MCF 10A (cell line): ENCODE results near the gene RNU6-7. TPM values are rescaled to one million over a fixed set of nuclear protein-coding genes. Genes with fewer than 3 reads are reported as not detected.

ENCODE experiments used
- BruUV-seq: library from RNA; stranded (reverse); fragments of 400-500 nt; replicated peaks from 2 replicates; lab custom pipeline; 2021; lab: Mats Ljungman, UMichigan
- CTCF ChIA-PET: fragments of 300-600 bp; sonication (Branson Sonifier 250); formaldehyde crosslinking; extraction: SDS; loops from one replicate; lab custom pipeline; 2021; ENCODE audit warnings: antibody characterized with exemption, inconsistent platforms; lab: Yijun Ruan, JAX
- POLR2A ChIA-PET: fragments of 300-600, 350-650 bp; sonication (Branson Sonifier 250); formaldehyde crosslinking; extraction: SDS; loops from one replicate; lab custom pipeline; 2020; ENCODE audit warnings: antibody characterized with exemption, inconsistent platforms; lab: Yijun Ruan, JAX
- DNase-seq: peaks from one replicate; pipeline ENCODE4 v3.0.0-alpha.2; 2018; ENCODE audit not compliant: unreplicated experiment
- H3K27ac Mint-ChIP-seq: one replicate; pipeline ENCODE4 v1.8.0; 2022; ENCODE audit warnings: mild to moderate bottlenecking, low read depth, mixed read lengths; ENCODE audit not compliant: unreplicated experiment
- H3K27me3 Mint-ChIP-seq: one replicate; pipeline ENCODE4 v1.8.0; 2022; ENCODE audit warnings: mixed read lengths; ENCODE audit not compliant: insufficient read depth, unreplicated experiment
- H3K36me3 Mint-ChIP-seq: one replicate; pipeline ENCODE4 v1.8.0; 2022; ENCODE audit warnings: mild to moderate bottlenecking, moderate library complexity, mixed read lengths; ENCODE audit not compliant: insufficient read depth, unreplicated experiment
- H3K4me1 Mint-ChIP-seq: one replicate; pipeline ENCODE4 v1.8.0; 2022; ENCODE audit warnings: mixed read lengths; ENCODE audit not compliant: insufficient read depth, unreplicated experiment
- H3K4me3 Mint-ChIP-seq: one replicate; pipeline ENCODE4 v1.8.0; 2022; ENCODE audit warnings: mild to moderate bottlenecking, moderate library complexity, mixed read lengths; ENCODE audit not compliant: unreplicated experiment
- H3K9me3 Mint-ChIP-seq: one replicate; pipeline ENCODE4 v1.8.0; 2022; ENCODE audit warnings: mixed read lengths; ENCODE audit not compliant: unreplicated experiment
- intact Hi-C: fragments of 100-400 bp; cut with micrococcal nuclease; formaldehyde crosslinking; loops from 2 replicates; pipeline ENCODE4 v1.14.1; 2022
- total RNA-seq: library from RNA; stranded (reverse); gene quantifications from 2 replicates; pipeline ENCODE4 v1.2.3, GENCODE V29; 2022
- TF ChIP-seq, protein P1 (sequence below): fragments of 200-600 bp; IDR thresholded peaks from one replicate; pipeline ENCODE4 v1.8.0; 2022; ENCODE audit warnings: antibody characterized with exemption, mild to moderate bottlenecking; ENCODE audit not compliant: unreplicated experiment

RNU6-7 gene
- total RNA-seq, 1 experiment from 2014 or later, result not detected

- no peak overlapping the region for H3K4me3 Mint-ChIP-seq
- BruUV-seq, result no TSS peak
- H3K27ac Mint-ChIP-seq, result no peak overlapping the region
- peaks cover 1% of the 10 kb centered on the region for H3K36me3 Mint-ChIP-seq
- H3K27me3 Mint-ChIP-seq, result no peaks in the 10 kb centered on the region
- intact Hi-C loops, result no loop called here
- POLR2A ChIA-PET, result interaction anchor here (1.4 kb wide), 1 partner anchor 168 kb away, joined by 4 read pairs; the partner anchor contains the start of gene ARHGAP5
- H3K4me1 Mint-ChIP-seq, result peaks cover 3% of the 10 kb centered on the region
- DNase-seq, result peak; percentile 18
- H3K9me3 Mint-ChIP-seq, result peaks cover 2% of the 10 kb centered on the region
- TF ChIP-seq, protein P1, sequence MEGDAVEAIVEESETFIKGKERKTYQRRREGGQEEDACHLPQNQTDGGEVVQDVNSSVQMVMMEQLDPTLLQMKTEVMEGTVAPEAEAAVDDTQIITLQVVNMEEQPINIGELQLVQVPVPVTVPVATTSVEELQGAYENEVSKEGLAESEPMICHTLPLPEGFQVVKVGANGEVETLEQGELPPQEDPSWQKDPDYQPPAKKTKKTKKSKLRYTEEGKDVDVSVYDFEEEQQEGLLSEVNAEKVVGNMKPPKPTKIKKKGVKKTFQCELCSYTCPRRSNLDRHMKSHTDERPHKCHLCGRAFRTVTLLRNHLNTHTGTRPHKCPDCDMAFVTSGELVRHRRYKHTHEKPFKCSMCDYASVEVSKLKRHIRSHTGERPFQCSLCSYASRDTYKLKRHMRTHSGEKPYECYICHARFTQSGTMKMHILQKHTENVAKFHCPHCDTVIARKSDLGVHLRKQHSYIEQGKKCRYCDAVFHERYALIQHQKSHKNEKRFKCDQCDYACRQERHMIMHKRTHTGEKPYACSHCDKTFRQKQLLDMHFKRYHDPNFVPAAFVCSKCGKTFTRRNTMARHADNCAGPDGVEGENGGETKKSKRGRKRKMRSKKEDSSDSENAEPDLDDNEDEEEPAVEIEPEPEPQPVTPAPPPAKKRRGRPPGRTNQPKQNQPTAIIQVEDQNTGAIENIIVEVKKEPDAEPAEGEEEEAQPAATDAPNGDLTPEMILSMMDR, result no peak
- CTCF ChIA-PET, result interaction anchor here (0.7 to 1.3 kb wide), 4 partner anchors 10 to 310 kb away, joined by 3 to 4 read pairs (median 3); no protein-coding TSS in a partner anchor
Observed at GRCh38 chr14:32244404-32244803, 42.6 kb downstream of the RNU6-7 start.

DNA sequence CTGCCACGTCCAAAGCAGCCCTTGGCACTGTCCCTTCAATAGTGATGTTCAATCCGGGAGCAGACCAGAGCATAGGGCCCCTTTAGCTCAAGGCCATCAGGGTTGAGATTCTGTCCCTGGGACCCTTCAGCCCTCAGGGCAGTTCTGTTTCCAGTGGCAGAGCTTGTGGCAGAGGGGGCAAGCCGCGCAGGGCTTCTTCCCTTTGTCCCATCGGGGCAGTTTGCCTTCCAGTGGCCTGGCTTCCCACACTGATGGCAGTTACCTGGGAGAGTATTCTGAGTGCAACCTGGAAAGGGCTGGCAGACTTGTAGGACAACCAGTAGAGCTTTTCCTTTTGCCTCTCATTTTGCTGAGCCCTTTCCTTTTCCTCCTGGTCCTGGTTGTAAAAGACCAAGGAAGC is 44.9 kb downstream of the RNU6-7 start:
- H3K4me1 Mint-ChIP-seq, result peaks cover 11% of the 10 kb centered on the region
- ChIA-PET CTCF (interaction anchor here (0.6 to 1.8 kb wide), 5 partner anchors 8 to 312 kb away, joined by 3 to 11 read pairs (median 3); no protein-coding TSS in a partner anchor), POLR2A (no interaction called here)
- H3K9me3 Mint-ChIP-seq, result no peaks in the 10 kb centered on the region
- DNase-seq, result no peak
- TF ChIP-seq, protein P1, result no peak
- no peak overlapping the region for H3K27ac Mint-ChIP-seq
- no peaks in the 10 kb centered on the region for H3K27me3 Mint-ChIP-seq
- H3K36me3 Mint-ChIP-seq, result no peaks in the 10 kb centered on the region
- intact Hi-C loops, result no loop called here
- no peak overlapping the region for H3K4me3 Mint-ChIP-seq
- BruUV-seq, result no TSS peak

GRCh38 chr14:32249371-32249770 is 47.5 kb downstream of the RNU6-7 start:
- TF ChIP-seq, protein P1, result no peak
- Mint-ChIP-seq H3K36me3 (no peaks in the 10 kb centered on the region), H3K27me3 (no peaks in the 10 kb centered on the region), H3K4me1 (peaks cover 11% of the 10 kb centered on the region), H3K9me3 (no peaks in the 10 kb centered on the region), H3K4me3 (no peak overlapping the region), H3K27ac (no peak overlapping the region)
- ChIA-PET CTCF (interaction anchor here (0.6 to 6.4 kb wide), 3 partner anchors 176 to 321 kb away, joined by 3 to 123 read pairs (median 40); no protein-coding TSS in a partner anchor), POLR2A (interaction anchor here (0.7 kb wide), 1 partner anchor 89 kb away, joined by 3 read pairs; no protein-coding TSS in a partner anchor)
- DNase-seq, result no peak
- BruUV-seq, result no TSS peak
- intact Hi-C loops, result no loop called here

DNA sequence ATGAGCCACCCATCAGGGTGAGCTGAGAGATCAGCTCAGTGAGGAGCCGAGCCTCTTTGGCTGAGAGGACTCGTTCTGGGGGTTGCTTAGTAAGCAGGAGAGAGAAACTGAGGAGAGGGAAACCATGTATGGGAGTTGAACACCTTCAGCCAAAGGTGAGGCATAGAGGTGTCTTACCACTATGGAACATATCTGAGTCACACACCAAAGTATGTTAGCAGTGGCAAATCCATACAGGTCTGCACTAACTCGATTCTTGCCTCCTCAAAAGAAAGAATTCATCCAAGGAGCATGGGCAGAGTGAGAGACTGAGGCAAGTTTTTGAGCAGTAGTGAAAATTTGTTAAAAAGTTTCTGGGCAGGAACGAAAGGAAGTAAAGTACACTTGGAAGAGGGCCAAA is 47.9 kb downstream of the RNU6-7 start:
- H3K9me3 Mint-ChIP-seq, result no peaks in the 10 kb centered on the region
- H3K27ac Mint-ChIP-seq, result no peak overlapping the region
- peaks cover 11% of the 10 kb centered on the region for H3K4me1 Mint-ChIP-seq
- ChIA-PET POLR2A (interaction anchor here (0.7 to 2.0 kb wide), 2 partner anchors 89 to 315 kb away, joined by 3 to 11 read pairs; no protein-coding TSS in a partner anchor), CTCF (interaction anchor here (0.6 to 6.4 kb wide), 6 partner anchors 19 to 738 kb away, joined by 4 to 123 read pairs (median 28); no protein-coding TSS in a partner anchor)
- H3K4me3 Mint-ChIP-seq, result no peak overlapping the region
- no peaks in the 10 kb centered on the region for H3K36me3 Mint-ChIP-seq
- intact Hi-C loops, result loop anchor here (5.0 to 10.0 kb wide), 2 partner anchors 255 to 792 kb away; partner anchors contain the start of gene DTD2
- BruUV-seq, result no TSS peak
- DNase-seq, result no peak
- TF ChIP-seq, protein P1, result no peak
- no peaks in the 10 kb centered on the region for H3K27me3 Mint-ChIP-seq
